Hematopoietic multipotent progenitor cell (in vitro differentiated cells): ENCODE measurements around the gene POPDC3. TPM values are rescaled to one million over a fixed set of nuclear protein-coding genes. Genes with fewer than 3 reads are reported as not detected.

Experiments used
- total RNA-seq: library from RNA; depleted of rRNA; stranded (reverse); fragments of >200 nt; gene quantifications from one replicate; pipeline ENCODE4 v1.2.3, GENCODE V29; 2012

POPDC3 gene
- total RNA-seq, 1 donor, result not detected

Other genes with a start within 250 kb of the POPDC3 start
- not detected for gene LIN28B, start 222.9 kb downstream of the POPDC3 start, total RNA-seq
- 14.8 TPM for gene PREP, start 223.1 kb upstream of the POPDC3 start, total RNA-seq